LoVo (cell line): ENCODE data around the gene SIRPB1.
"Not testable (repeated sequence)": the region's sequence is repeated elsewhere in the genome, so short reads cannot be mapped to it uniquely, and the experiment has no call there.

Experiments used
- DNase-seq: peaks from one replicate; pipeline ENCODE4 v3.0.0-alpha.2; 2016; ENCODE audit warnings: low spot score

The SIRPB1 gene

DNA sequence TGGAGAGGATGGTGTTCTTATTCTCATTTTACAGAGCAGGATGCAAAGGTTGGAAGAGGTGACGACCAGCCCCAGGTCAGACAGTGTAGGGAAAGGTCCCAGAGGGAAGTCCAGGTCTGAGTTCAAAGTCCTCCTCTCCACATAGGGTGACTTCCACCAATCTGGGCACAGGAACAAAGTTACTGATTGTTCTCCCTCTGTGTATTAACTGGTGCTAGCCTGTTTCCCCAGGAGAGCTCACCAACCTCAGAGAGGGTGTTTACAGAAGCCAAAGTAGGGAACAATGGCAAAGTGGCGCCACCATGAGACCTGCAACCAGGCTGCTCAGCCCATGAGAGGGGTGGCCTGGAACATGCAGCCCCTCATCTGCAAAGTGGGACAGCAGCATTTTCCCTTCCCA, 16.8 kb upstream of the SIRPB1 start:
- no peak for DNase-seq

DNA sequence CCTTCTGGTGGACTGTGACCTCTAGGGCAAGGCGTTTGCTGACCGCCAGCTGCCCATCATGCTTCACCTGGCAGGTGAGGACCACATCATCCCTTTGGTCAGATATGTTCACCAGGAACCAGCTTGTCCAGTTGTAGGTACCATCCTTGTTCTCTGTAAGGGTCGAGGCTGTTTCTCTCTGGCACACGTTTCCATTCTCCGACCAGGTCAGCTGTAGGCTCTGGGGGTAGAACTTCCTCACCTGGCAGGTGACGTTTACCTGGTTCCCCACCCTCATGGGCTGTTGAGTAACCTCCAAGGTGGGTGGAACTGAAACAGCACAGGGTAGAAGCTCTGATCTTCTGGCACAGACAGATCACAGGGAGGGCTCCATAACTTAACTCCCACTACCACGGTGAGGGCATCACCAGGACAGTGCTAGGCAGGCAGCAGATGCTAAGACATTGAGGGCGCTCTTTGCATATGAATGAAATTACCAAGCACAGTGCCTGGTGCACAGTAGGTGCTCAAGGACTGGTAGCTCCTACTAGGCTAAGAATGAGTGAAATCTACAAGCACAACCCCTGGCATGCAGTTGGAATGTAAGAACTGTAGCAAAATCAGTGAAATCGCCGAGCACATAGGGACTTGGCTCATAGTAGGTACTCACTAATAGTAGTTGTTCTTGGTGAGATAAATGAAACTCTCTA, 15.6 kb upstream of the SIRPB1 start:
- no peak for DNase-seq

DNA sequence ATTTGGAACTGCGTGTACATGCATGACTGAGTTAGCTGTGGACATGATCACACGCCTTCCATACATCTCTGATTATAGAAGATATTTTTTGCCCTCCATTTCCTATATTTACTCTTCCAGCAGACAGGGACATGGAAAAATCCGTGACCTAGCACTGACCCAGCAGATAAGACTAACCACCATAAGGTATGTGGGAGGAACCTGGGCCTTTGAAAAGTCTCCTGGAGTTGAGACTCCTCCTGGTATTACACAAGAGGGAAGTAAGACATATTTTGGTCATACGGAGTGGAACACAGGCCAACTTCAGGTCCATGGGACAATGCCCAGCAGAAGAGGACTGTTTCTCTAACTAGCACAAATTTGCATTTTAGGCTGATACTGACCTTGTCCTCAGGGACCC, 13.7 kb upstream of the SIRPB1 start:
- no peak for DNase-seq

DNA sequence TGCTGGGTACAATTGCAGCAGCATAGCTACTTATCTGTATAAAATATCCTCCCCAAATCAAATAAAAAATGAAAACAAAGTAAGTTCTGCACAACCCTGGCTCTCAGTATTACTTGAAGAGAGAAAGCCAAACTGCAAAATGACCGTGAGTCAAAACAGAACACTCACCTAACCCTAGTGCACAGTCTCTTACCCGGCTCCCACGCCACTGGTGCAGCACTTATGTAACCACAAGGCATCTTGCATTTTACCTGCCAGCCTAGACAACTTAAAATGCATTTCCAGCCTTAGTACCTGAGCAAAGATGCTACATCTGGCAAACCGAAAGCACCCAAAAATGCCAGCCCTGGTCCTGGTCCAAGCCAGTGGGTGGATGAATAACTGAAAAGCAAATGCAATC, 12.4 kb upstream of the SIRPB1 start:
- no peak for DNase-seq

DNA sequence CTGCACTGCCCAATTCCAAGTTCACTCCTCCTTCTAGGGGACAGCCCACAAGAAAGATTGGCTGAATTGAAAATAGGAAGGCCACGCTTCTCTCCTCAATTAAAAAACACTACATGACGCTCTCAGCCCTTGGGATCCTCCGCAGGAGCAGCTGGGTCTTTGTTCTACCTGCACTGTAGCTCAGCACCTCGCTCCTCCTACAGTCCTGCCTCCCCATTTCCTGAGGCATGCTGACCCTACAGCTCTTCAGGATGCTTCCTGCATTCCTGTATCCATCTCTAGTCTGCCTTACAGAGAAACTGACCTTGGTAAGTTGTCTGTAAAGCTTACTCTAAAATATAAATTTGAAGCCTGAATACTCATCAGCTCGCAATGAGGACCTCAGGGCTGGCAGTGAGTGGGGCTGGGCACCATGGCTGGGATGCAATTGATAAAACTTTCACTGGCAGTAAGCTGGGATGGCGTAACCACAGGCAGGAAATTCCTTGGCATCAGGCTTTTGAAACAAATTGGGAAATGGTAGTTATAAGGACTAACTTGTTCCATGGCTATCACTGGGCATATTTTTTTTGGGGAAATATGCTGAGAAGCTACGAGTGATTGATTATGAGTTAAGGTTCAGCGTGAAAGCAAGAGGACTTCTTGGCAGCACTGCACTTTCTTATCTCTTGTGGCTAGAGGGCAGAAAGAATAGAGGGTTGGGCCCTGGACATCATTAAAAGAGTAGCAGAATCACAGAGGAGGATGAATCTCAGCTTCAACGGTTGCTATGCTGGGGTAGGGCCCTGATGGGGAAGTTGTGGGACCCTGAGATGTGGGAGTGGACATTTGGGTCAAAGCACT, 11.7 kb upstream of the SIRPB1 start:
- no peak for DNase-seq

DNA sequence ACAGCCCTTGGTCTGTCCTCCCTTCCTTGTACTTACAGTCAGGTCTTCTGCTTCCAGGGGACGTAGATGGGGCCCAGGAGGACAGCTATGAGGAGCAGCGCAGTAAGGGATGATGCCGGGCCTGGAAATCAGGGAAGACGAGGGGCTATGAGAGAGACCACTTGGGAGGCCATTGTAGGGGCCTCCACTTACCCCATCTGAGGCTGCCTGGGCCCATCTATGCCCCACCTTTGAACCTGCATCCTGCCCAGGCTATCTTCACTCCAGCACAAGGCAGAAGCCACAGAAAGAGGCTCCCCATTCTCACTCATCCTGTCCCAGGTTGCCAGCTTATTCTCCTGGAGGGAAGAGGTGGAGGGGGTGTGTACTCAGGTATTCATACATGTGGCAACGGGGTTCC, 10.4 kb upstream of the SIRPB1 start:
- DNase-seq = no peak

DNA sequence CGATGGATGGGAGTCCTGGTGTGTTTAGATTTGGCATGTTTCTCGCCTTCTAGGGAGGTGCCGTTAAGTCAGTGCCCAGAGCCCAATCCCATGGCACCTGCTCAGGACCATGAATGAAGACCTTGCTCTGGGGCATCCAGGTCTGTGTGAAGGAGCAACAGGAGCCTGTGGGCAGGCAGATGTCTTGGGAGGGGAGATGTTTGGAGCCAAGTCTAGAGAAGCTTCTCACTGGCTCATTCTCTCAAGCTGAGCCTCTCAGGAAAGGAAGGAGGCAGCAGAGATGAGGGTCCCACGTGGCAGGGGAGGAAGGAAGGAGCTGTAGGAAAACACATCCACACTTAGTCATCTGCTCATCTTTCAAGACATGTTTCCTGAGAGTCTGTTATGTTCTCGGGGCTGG, 9.5 kb upstream of the SIRPB1 start:
- DNase-seq = no peak

DNA sequence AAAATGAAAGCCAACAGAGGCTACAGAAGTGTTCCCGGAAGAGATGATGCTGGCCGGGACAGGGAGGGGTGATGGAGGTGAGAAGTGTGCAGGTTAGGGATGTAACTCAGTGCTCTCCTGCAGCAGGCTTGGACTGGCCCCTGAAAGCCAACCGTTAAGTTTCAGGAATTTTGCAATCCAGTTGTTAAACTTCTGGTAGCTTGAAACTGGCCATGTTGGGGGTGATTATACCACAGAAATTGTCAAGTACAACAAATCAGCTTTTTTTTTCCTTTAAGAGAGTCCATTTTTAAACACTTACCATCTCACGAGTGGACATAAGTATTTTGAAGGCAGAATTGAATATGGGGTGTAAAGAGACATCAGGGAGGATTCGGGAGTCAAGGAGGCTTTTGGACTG, 8.8 kb upstream of the SIRPB1 start:
- no peak for DNase-seq

DNA sequence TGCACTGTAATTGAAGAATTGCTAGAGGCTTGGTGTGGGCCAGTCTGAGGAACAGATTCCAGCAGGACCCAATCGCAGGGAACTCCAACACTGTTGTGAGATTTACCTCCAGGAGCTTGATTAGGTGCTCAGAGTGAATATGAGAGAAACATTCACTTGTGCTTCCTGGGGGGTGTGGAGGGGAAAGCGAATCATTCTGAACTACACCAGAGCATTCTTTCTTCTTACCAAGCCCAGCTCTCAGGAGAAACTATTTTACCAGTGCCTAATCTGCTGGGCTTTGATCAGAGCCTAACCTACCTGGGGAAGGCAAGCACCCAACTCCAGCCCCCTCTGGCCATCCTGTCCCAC, 7.4 kb upstream of the SIRPB1 start:
- no peak for DNase-seq

DNA sequence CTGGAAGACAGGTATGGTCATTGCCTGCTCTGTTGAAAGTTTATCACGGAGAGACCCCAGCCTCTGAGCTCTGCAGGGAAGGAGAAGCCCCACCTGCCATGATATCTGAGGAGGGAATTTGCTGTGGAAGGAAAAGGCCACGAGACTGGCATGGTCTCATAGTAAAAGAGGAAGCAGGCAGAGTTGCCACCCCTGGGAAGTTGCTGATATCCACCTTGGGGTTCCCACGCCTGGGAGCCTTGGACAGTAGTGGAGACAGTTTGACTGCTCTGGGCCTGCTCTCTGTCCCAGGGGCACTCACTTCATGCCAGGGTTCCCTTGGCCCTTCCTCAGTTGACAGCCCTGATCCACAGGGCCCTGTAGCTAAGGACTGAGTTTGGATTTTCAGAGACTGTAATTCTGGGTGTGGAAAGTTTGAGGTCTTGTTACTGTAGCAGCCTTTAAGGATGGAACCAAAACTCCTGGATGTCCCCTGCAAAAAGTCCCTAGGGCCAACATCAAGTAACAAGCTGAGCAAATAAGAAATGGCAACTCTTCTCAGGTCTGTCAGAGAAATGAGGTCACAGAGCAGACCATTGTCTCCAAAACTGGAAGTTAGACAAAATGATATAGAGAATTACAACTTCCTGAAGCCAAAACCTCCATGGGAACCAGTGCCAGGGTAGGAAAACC, 6.9 kb upstream of the SIRPB1 start:
- no peak for DNase-seq

DNA sequence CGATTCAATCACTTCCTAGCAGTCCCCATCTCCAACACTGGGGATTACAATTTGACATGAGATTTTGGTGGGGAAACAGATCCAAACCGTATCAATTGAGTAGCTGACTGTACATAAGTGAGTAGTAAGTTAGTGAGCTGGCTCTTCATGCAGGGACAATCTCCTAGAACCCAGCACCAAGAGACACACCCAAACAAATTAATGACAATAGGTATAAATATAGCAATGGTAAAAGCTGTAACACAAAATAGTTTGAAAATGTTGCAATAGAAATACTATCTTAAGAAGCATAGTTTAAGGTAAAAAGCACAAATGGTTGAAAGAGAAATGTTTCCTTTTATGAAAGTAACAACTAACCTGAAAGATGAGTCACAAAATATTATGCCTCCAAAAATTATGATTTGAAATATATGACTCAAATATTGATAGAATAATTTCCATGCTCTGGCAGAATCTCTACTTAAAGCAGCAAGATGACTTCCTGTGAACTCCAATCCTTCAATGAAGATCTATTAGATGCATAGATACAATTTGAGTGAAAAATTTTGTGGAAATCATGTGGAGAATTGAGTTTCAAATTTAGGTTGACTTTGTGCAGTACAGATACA, 5.4 kb upstream of the SIRPB1 start:
- DNase-seq = no peak

DNA sequence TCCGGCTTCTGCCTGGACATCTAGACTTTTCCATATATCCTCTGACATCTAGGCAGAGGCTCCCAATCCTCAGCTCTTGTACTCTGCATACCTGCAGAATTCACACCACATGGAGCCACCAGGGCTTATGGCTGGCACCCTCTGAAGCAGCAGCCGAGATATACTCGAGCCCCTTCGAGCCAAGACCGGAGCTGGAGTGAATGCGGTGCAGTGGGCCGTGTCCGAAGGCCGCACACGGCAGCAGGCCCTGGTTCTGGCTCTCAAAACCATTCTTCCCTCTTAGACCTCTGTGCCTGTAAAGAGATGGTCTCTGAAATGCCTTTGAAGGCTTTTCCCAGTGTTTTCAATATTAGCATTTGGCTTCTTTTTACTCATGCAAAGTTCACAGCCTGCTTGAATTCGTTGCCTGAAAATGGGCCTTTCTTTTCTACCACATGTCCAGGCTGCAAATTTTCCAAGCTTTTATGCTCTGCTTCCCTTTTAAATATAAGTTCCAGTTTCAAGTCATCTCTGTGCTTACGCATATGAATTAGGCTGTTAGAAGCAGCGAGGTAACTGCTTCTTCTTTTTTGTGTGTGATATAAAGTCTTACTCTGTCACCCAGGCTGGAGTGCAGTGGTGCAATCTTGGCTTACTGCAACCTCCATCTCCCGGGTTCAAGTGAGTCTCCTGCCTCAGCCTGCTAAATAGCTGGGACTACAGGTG, 3.8 kb upstream of the SIRPB1 start:
- DNase-seq = no peak

DNA sequence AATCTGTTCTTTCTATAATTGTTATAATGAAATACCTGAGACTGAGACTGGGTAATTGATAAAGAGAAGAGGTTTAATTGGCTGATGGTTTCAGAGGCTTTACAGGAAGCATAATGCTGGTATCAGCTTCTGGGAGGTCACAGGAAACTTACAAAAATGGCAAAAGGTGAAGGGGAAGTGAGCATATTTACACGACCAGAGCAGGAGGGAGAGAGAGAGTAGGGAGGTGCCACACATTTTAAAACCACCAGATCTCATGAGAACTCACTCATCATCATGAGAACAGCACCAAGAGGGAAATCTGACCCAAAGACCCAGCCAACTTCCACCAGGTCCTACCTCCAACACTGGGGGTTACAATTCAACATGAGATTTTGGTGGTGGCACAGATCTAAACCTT, 2.6 kb upstream of the SIRPB1 start:
- no peak for DNase-seq

DNA sequence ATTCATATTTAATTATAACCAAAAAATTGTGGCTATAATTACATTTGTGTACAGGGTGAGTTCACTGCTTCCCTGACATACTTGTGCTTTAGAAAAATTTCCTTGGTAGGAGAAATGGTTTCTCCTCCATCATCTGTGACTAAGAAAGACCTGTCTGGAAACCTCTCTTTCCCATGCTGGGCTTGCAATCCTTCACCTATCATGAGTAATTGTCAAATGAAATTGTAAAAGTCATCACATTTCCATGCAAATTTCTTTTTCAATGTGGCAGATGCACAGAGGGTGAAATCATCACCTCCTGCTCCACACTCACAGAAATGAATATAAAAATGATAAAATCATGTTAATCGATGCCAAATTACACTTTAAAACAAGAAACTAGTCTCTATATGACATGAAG, 1.5 kb upstream of the SIRPB1 start:
- DNase-seq = no peak

DNA sequence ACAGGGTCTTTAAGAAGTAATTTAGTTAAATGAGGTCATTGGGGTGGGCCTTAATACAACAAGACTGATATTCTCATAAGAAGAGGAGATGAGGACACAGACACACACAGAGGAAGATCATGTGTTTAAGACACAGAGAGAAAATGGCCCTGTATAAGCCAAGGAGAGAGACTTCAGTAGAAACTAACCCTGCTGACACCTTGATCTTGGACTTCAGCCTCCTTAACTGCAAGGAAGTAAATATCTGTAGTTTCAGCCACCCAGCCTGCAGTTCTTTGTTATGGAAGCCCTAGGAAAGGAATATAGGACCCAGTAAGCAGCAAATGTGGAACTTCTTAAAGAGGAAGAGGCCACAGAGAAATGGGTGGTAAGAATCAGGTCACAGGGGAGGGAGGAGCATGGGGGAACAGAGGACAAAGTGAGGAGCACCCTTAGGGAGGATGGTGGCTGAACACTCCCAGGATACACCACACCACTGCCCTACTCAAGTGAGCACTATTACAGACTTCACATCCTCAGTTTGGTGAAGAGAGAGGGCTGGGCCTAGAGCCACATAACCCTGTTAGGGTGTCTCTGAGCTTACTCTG, 762 bp downstream of the SIRPB1 start:
- DNase-seq = no peak

DNA sequence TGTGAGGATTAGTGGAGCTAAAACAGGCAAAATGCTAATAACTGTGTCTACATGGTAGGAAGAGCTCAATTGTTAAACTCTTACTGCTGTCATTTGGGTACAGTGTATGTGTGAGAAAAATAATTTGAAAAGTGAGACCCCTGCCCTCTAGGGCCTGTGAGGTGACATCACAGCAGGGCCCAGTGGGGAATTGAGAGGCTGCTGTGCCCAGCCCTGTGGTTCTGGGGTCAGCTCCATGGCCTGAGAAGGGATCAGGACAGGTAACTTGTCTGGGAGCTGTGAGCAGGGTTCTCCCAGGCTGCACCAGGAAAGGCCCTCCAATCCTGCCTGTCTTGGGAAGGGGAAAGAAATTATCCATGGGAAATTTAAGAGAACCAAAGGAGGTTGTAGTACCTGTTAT, 1.3 kb downstream of the SIRPB1 start:
- DNase-seq = no peak

DNA sequence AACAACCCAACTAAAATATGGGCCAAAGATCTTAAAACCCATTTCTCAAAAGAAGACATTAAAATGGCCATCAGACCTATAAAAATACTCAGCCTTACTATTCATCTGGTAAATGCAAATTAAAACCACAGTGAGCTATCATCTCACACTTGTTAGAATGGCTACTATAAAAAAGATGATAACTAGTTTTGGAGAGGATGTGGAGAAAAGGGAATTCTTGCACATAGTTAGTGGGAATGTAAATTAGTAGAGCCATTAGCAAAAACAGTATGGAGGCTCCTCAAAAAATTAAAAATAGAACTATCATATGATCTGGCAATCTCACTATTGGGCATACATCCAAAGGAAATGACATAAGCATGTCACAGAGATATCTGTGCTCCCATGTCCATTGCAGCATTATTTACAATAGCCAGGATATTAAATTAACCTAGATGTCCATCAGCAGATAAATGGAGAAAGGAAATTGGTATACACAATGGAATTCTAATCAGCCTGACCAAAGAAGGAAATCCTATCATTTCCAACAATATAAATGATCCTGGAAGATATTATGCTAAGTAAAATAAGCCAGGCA, 2.9 kb downstream of the SIRPB1 start:
- DNase-seq = no peak

DNA sequence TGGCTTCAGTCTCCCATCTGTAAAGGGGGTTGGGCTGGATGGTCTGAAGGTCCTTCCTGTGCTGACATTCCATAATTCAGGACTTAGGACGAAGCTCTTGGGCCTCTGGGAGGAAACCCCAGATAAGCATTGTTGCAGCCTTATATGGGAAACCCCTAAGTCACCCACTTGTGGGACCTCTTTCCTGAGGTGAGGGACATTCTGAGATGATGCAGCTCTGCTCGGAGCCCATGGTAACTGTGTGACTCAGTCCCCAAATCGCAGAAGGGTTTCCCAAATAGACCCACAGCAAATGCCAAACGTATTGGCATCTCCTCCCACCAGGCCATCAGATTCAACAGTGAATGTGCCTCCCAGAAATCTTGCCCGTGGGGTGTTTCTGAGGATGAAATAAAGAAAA, 9.4 kb downstream of the SIRPB1 start:
- DNase-seq = not testable (repeated sequence)

DNA sequence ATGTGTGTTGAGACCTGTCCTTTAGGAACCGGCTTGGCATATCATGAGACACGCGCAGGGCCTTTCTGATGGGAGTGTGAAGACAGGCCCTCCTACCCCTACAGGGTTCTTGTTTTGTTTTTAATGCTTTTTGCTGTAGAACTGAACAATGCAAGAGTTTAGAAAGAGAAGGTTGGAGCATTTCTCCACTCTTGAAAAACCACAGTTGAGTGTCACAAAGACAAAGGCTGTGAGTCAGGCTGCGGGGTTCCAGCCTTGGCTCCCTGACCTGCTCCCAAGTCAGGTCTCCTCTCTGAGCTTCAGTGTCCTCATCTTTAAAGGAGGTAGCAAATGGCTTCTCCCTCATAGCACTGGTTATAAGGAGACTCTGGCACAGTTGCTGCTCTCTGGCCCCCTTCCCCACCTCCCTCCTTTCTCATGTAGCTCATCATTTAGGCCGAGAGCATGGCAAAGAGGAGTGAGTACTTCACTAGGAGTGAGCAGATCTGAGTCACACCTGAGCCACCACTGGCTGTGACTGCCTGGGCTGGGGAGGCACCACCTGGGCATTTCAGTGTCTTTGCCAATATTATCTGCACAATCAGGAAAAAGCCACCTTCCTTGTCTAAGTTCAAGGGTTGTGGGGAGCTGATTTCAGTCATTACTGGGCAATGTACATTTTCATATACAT, 11.0 kb downstream of the SIRPB1 start:
- not testable (repeated sequence) for DNase-seq

DNA sequence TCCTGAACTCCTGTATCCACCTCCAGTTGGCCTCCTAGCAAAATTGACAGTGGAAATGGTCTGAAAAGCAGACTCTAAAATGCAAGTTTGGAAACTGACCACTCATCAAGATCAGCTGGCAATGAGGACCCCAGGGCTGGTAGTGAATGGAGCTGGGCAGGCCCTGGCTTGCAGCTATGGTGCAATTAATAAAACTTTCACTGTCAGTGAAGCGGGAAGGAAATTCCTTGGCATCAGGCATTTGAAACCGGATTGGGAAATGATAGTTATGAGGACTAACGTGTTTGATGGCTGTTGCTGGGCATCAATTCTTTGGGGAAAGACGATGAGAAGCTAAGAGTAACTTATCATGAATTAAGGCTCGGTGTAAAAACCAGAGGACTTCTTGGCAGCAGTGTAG, 19.1 kb downstream of the SIRPB1 start:
- DNase-seq = no peak

DNA sequence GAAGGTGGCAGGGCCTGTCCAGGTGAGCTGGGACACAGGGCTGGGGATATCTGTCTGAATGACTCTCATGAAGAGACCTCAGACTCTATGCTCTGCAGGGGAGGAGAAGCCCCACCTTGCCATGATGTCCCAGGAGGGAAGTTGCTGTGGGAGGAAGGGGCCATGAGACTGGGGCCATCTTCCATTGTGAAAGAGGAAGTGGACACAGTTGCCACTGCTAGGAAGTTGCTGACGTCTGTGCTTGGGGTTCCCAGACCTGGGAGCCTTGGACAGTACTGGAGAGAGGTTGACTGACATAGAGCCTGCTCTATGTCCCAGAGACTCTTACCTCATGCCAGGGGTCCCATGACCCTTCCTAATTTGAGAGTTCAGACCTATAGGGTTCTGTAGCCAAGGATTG, 24.5 kb downstream of the SIRPB1 start:
- DNase-seq = no peak
